SH-SY5Y (cell line): ENCODE measurements around the gene ADCY5.

Experiments
- GATA2 ChIP-seq: IDR thresholded peaks from 2 replicates; pipeline ENCODE4 v1.6.1; 2011; ENCODE audit warnings: mild to moderate bottlenecking, low read depth, low read length
- GATA3 ChIP-seq: IDR thresholded peaks from 2 replicates; pipeline ENCODE4 v1.6.1; 2011; ENCODE audit warnings: low read depth, mild to moderate bottlenecking, low read length, moderate library complexity

The ADCY5 gene

GRCh38 chr3:123341871-123342630 lies 106.8 kb downstream of the ADCY5 start:
- TF ChIP-seq GATA3 (no peak), GATA2 (no peak)

GRCh38 chr3:123340336-123340735 lies 108.6 kb downstream of the ADCY5 start:
- TF ChIP-seq GATA2 (no peak), GATA3 (no peak)

DNA sequence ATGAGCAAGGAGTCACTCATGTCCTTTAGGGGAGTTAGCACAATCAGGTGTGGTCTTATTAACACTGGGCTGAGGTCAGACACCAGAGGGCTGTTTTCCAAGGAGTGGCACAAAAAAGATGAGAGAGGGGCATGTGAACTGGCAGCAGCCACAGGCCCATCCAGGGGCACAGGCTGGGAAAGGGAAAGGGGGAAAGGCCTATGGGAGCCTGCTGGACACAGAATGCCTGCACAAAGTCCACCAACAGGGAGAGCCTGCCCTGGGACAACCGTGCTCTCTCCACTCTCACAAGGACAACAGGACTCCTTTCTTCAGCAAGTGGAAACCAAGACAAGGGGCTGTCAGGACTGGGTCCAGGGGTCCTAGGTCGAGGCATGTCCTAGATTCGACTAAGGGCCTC lies 109.6 kb downstream of the ADCY5 start:
- TF ChIP-seq GATA2: no peak
- no peak for TF ChIP-seq GATA3

- TF ChIP-seq GATA2 (no peak), GATA3 (no peak)
Observed at GRCh38 chr3:123338620-123339061, 110.2 kb downstream of the ADCY5 start.

DNA sequence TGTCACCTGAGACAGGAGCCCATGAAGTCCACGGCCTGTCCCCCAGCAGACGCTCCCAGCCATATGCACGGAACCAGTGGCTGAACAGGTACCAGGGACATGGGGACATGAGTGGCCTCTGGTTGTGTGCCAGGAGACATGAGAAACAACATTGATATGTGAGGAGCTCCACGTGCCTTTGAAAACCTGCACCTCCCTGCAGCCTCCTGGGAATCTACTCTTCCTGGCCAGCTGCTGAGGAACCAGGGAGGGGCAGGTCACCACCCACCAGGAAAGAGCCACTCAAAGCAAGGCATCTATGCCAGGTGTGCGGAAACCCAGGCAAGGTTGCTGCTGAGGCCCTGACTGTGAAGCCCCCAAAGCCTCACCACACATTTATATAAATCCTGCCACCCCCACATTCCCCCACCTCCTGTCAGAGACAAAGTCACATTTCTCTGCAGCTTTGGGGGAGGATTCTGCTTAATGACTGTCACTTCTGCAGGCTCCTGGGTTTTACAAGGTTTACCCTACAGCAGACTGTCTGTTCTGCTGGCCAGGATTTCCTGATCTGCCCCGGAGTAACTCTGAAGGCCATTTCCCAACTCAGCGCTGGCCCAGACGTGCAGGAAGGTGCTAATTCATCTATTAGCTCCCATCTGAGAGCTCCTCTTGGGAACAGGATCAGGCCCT lies 110.8 kb downstream of the ADCY5 start:
- TF ChIP-seq GATA2 (no peak), GATA3 (no peak)

DNA sequence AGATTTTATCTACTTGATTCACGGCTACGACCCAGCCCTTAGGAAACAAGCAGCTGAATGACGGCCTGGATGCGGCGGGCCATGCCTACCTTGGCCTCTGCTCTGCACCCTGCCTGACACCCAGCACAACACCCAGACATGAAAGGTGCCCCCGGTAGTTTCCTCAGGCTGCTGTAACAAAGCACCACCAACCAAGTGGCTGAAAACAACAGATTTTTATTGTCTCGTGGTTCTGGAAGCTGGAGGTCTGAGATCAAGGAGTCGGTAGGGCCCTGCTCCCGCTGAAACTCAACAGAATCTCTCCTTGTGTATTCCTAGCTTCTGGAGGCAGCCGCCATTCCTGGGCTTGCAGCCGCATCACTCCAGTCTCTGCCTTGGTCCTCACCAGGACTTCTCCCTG lies 111.7 kb downstream of the ADCY5 start:
- TF ChIP-seq GATA2 (no peak), GATA3 (no peak)

GRCh38 chr3:123336441-123336851 lies 112.4 kb downstream of the ADCY5 start:
- no peak for TF ChIP-seq GATA2
- no peak for TF ChIP-seq GATA3

GRCh38 chr3:123336001-123336400 lies 112.9 kb downstream of the ADCY5 start:
- TF ChIP-seq GATA3 (no peak), GATA2 (no peak)

DNA sequence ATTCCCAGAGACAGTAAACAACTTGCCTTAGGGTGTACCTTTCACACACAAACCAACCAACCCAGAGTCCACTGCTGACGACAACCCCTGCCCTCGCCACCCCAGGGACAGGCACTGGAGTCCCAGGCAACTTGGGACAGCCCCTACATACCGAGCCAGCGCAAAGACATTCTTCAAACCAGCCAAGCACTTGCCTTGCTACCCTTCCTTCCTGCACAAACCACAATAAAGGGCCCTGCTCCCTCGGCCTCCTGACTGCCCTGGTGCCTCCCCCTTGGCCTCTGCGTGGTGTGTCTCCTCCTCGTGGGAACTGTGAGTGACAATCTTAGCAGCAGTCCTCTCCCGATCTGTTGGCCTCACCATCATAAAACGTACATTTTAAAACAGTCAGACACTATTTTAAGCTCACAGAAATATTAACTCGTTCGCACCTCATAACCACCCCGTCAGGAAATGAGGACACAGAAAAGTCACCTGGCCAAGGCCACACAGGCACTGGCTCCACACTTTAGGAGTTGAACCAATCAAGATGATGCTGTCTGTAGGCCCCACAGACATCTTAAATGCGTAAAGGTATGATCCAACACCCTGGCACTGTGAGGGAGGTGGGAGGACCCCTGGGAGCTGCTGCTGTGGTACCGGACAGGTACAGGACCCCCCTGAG lies 113.8 kb downstream of the ADCY5 start:
- no peak for TF ChIP-seq GATA3
- TF ChIP-seq GATA2: no peak

DNA sequence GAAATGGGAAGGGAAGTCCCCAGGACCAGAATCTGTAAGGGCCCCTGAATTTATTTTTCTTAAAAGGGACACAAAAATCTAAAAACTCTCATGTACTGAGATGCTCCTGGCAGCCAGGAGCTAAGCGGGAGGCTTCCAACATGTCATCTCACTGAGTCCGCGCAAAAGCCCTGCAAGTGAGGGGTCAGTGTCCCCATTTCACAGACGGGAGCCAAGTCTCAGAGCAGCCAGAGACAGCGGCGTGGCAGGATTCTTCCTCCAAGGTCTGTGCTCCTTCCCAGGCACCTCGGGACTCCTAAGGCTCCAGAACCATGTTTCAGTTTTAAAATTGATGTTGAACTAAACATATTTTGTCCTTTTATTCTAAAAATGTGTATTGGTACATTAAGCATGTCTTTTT lies 114.8 kb downstream of the ADCY5 start:
- TF ChIP-seq GATA3 (no peak), GATA2 (no peak)

- TF ChIP-seq GATA3 (no peak), GATA2 (no peak)
Observed at GRCh38 chr3:123333401-123333800, 115.5 kb downstream of the ADCY5 start.

- TF ChIP-seq GATA3 (no peak), GATA2 (peak; percentile 84)
Observed at GRCh38 chr3:123332124-123332641, 116.7 kb downstream of the ADCY5 start.

GRCh38 chr3:123331651-123332050 lies 117.2 kb downstream of the ADCY5 start:
- TF ChIP-seq GATA2 (no peak), GATA3 (no peak)

GRCh38 chr3:123331006-123331405 lies 117.9 kb downstream of the ADCY5 start:
- TF ChIP-seq GATA2 (no peak), GATA3 (no peak)
